ENCODE data around the gene TMEM97.

- no peak for TF ChIP-seq REST (IDR thresholded peaks at IDR 0.05; ENCODE audit: borderline replicate concordance)
- TF ChIP-seq, protein P1, sequence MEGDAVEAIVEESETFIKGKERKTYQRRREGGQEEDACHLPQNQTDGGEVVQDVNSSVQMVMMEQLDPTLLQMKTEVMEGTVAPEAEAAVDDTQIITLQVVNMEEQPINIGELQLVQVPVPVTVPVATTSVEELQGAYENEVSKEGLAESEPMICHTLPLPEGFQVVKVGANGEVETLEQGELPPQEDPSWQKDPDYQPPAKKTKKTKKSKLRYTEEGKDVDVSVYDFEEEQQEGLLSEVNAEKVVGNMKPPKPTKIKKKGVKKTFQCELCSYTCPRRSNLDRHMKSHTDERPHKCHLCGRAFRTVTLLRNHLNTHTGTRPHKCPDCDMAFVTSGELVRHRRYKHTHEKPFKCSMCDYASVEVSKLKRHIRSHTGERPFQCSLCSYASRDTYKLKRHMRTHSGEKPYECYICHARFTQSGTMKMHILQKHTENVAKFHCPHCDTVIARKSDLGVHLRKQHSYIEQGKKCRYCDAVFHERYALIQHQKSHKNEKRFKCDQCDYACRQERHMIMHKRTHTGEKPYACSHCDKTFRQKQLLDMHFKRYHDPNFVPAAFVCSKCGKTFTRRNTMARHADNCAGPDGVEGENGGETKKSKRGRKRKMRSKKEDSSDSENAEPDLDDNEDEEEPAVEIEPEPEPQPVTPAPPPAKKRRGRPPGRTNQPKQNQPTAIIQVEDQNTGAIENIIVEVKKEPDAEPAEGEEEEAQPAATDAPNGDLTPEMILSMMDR (IDR thresholded peaks at IDR 0.05; ENCODE audit: poor library complexity, severe bottlenecking) = no peak
- no peak for TF ChIP-seq EZH2 (IDR thresholded peaks at IDR 0.05; ENCODE audit: borderline replicate concordance, insufficient read depth, low read length, poor library complexity, severe bottlenecking)
- no peak for TF ChIP-seq RAD21 (conservative IDR thresholded peaks at IDR 0.05)
- TF ChIP-seq POLR2AphosphoS5 (IDR thresholded peaks at IDR 0.05) = no peak
- TF ChIP-seq EP300 (conservative IDR thresholded peaks at IDR 0.05; ENCODE audit: poor library complexity, severe bottlenecking) = no peak
- TF ChIP-seq SMC3 (conservative IDR thresholded peaks at IDR 0.05; ENCODE audit: poor library complexity) = no peak
- no peak for TF ChIP-seq TAF1 (IDR thresholded peaks at IDR 0.05; ENCODE audit: low read depth)
Observed at GRCh38 chr17:28345419-28346198, 26.6 kb downstream of the TMEM97 start.

All from neural cell (in vitro differentiated cells).